Renal pelvis (tissue), 4 donors: Measurements from ENCODE around the gene SAMD4A. TPM values are rescaled to one million over a fixed set of nuclear protein-coding genes. Genes with fewer than 3 reads are reported as not detected.

Experiments used
- DNase-seq: peaks from one replicate; pipeline ENCODE4 v3.0.0-alpha.2; 2013
- polyA plus RNA-seq, 3 donors: library from polyadenylated mRNA; unstranded; fragments of 120-200 nt; gene quantifications; one replicate each; pipeline ENCODE4 v1.2.1, GENCODE V29; 2013; ENCODE audit not compliant: insufficient read length in 3 of 3

SAMD4A gene
- polyA plus RNA-seq, 3 donors: 8.3 to 12.8 (median 11.9) TPM

DNA sequence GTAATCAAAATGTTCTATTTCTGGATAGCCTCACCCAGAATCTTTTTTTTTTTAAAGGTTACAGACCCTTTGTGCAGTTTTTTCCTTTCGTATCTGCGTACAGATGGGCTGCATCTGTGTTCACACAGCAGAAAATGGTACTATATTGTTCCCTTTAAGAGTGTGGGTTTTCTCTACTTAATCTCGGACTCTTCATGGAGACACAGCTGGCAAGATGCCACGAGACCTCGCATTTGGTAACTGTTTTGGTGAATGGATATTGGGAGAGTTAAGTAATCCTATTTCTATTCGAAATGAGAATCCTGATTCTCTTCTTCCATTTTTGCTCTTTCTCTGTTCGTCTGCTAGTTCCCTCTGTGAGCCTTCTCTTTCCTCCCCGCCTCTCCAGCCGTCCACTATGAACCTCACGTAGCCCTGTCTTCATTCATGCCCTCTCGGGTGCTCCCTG is 85.7 kb downstream of the SAMD4A start:
- DNase-seq: no peak

DNA sequence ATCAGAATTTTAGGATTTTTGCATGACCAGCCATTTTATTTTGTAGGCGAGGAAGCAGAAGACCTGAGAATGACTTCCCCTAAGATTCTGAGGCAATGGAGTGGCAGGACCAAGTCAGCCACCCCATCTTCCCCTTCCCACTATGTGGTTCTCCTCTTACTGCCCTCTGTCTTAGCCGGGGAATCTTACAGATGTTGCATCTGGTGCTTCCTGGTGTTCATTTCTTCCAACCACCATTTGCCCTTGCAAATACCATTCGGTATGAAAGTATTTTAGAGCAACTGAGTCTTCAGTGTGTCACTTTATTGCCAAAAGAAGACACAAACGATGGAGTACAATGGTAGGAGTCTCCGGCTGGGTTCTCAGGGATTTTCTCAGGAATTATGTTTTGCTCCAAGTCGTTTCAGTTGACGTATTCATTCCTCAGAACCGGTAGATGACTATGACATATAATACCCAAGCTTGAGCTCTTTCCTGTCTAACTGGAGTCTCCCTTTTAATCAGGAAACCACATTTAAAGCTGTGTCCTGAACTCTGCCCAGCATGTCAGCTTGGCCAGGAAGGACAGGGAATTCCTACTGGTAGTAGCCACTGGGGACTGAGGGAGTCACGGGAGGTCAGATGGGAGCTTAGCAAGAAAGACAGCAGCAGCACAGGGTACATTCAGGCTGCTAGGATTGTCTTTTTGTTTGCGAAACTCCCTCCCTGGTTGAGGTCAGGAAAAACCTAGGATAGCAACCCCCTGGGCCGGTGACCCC is 87.0 kb downstream of the SAMD4A start:
- no peak for DNase-seq

DNA sequence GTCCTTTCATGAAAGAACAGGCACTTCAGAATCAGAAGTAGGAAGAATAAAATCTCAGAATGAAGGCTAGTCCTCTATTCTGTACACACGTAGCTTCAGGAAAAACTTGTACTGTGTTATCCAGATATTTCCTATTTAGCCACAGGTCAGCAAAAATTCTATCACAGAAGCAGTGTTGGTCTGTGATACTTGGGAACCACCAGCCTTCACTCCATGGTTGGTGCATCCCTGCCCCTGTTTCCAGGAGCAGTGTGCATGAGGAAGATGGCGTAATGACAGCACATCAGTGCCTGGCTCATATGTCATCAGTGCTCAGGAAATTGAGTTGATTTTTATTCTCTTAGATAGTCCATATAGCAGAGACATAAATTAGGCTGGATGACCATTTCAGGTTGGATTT is 87.7 kb downstream of the SAMD4A start:
- no peak for DNase-seq

DNA sequence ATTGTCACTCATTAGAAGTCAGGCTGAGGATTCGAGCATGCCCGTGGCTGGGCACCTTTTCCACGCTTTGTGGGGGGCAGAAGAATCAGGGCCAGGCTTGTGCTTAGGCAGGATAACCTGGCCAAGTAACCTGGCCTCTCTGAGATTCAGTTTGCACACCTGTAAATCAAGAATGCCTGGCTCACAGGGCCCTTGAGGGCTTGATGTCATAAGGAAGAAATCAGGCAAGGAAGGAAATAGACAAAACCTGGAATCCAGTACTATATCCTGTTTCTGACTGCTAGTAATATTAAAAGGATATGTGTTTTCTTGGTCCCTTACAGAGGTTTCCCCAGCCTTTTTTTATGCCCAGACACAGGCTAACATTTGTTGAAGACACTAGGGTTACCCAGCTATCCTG is 91.9 kb downstream of the SAMD4A start:
- no peak for DNase-seq

DNA sequence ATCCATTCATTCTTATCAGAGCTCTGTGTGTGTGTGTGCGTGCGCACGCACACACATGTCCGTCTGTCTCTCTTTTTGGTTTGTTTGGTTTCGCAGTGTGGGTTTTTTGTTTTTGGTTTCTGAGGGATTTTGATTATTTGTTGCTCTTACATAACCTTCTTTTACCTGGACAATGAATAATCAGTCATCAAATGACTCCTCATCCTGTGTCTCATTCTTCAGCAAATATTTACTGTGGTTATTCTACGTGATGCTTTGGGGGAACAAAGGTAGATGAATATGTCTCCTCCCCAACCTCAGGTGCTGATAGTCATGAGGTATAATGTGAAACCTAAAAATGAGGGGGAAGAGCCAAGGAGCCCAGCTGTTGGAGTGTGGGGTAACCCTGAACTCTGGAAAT is 92.4 kb downstream of the SAMD4A start:
- no peak for DNase-seq

DNA sequence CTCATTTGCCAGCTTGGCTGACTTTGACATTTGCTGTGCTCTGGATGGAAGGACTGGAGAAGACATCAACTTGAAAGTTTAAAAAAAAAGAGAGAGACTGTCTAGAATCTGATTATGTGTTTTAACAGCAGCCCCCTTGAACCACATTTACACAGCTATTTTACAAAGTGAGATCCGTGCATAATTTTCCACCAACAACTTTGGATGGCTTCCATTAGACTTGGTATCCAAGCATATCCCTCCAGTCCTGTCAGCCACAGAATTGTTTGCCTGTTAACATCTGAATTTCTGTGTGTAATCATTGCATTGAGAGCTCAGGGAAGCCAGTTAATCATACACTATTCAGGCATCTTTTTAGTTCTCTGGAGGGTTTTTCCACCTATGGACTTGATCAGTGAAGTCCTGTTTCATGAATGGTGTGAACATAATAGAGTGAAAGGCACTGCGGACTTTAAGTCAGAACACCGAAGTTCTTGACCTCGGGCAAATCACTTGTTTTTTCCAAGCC is 93.7 kb downstream of the SAMD4A start:
- DNase-seq: no peak

DNA sequence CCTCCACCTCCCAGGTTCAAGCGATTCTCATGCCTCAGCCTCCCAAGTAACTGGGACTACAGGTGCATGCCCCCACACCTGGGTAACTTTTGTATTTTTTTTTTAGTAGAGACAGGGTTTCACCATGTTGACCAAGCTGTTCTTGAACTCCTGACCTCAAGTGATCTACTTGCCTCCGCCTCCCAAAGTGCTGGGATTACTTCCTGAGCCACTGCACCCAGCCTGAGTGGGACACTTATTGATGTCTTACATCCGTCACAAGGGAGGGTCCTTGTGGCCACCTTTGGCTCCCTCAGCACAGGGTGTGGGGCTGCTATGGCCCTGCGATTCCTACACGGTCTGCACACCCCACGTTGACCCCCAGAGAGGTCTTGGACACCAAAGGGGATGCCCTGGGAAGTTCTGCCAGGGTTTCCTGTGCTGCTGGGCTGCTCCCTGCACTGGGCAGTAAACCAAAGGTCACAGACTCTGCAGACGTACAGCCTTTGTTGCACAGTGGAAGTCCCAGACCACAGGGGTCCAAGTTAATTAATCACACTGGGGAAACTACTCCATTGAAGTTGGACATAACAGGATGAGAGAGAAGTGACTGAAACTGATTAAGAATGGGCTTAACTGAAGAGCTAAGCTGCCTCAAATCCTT is 95.7 kb downstream of the SAMD4A start:
- no peak for DNase-seq

DNA sequence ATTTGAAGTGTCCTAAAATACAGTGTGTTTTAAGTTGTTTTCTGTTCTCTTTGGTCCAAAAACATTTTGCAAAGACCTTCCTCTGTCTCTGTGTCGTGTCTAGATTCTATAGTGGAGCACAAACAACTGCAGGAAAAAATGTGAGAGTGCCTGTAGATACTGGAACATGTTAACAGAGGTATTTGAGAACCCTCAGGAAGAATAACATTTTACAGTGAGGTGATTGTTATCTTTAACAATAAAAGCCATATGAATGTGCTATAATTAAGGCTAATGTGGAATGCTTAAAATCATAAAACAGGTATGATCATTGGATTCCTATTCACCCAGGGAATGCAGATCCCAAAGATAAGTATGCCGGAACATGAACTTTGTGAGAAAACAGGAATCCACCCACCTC is 98.0 kb downstream of the SAMD4A start:
- DNase-seq: no peak

DNA sequence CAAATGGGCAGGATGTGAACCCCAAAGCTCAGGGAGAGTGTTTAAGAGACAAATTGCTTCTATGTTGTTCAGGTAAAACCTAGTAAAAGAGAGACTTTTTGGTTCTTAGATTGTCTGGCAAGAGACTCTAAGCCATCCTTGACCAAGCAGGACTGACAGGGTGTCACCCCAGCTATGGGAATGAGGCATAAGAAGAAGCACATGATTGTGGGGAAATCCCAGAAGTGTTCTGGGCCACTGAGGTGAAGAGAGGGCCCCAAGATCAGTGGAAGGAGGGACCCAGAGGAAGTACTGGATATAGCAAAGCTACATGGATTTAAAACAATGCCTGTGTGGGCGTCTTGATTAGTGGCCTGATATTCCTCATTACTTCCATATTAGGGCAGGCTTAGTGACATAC is 99.0 kb downstream of the SAMD4A start:
- DNase-seq: no peak

DNA sequence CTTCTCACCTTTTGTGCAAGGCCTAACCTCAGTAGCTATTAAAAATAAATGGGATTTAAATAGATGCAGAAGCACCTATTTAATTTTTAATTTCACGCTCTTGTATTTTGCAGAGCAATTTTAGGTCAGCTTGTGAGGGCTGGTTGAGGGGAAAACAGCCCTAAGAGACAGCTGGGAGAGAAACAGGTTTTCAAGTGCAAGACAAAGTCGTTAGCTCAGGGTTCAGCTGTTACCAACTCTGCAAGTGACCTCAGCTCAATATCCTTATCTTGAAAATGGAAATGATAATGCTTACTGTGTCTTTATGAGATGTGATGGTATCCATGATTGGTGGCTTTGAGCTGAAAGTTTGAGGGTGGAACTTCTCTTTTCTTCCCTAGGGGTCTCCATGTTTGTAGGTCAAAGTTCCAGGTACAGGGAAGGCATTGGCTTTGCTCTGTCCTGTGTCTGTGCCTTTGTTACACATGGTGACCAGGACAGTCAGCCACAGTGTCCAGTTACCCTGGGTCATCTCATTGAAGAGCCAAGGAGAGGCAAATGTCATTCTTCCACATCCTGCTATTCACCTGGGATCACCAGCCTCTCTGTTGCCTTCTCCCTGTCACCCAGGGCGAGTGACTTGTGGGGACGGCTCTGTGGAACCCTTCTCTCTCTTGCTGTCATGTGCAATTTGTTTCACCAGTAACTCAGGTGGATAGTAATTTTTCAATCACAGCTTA is 100.3 kb downstream of the SAMD4A start:
- no peak for DNase-seq

DNA sequence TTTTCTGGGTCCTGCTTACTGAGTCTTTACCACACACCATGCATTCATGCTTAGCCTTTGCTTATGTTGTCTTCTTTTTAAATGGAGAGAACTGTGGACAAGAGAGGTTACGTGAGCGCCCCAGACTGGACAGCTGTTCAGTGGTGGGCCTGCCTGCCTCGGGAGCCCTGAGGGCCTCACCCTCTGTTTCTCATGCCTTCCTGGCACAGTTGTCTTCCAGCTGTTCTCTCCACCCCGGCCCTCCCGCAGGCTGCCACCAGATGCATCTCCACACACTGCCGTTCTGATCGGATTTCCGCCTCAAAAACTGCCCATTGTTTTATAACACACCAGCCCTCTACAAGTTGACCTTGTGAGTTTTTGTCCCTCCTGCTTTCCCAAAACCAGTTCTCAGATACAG is 100.8 kb downstream of the SAMD4A start:
- no peak for DNase-seq

DNA sequence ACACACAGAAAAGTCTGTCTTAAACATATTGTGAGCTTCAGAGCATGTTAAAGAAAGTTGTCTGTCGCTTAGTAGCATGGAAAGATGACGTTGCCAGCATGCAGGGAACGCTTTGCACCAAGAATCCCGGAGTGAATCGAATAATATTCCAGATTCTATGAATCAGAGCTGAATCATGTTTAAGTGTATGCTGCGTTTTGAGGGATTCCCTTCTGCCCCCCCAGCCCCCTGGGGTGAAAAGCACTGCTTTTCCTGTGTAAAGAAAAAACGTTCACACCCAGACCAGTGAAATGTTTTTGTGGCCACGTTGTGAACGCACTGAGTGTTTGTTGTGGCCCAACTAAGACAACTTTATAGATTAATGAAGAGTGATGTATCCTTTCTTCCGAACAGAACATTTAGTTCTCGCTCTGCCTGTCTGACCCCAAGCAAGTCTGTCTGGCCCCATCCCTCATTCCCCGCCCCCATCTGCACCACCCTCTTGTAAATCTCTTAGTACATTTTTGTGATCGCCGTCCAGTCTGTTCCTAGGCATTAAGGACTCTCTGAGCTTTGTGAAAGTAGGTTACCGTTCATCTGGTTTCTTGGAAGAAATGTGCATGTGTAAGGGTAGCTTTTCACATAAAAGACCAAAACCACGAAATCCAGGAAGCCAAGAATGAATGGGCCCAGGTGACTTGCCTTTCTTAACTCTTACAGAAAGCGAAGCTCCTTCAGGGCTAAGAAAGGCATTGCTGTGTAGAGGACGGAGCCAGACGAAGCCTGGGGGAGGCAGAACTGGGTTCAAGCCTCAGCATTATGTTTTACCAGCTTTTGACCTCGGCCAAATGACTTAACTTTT is 103.0 kb downstream of the SAMD4A start:
- DNase-seq: no peak

DNA sequence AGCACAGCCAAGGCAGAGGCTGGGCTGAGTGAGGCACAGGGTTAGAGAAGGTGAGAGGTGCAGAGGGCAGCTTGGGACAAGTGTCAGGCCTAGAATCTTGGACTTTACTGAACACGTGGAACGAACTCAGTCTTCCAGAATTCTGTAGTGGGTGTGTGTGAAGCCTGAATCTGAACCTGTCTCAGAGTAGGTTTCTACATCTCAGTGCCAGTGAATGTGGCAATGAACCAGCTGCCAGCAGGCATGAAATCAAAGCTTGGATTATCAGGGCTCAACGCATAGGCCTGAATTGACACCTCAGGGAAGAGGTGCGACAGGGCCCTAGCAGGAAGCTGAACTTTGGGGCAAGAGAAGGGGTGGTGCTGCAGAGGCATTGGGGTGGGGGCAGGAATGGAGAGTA is 104.6 kb downstream of the SAMD4A start:
- DNase-seq: no peak

DNA sequence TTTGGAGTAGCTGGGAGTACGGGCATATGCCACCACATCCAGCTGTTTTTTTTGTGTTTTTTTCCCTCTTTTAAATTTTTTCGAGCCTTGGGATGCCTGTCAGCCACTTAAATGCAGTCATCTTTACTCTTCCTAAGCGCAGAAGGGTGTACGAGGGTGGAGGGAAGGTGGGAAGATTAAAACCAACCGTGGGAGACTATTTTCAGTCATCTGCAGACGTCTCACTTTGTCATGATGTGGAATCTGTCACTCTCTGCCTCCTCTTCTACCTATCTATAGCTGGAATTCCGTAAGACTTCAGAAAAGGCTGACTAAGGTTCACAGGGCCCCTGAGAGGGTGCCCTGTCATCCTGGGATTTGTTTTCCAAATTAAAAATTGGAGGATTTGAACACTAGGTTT is 105.3 kb downstream of the SAMD4A start:
- no peak for DNase-seq

DNA sequence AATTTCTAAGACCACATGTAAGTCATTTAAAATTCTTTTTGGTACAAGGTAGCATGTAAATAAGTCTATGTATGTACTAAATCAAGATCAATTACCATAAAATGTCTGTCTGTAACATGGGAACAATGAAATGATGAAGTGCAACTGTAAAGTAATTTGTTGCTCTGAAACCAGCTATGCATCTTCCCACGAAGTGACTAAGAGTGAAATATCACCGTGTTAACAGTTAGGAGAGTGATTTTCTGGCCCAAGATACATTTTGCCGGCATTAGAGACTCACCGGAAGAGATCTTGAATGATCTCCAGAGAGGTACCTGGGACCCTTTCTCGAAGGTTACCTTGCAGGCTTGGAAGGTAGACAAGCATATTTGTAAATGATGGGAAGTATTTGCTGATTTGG is 105.8 kb downstream of the SAMD4A start:
- DNase-seq: no peak

DNA sequence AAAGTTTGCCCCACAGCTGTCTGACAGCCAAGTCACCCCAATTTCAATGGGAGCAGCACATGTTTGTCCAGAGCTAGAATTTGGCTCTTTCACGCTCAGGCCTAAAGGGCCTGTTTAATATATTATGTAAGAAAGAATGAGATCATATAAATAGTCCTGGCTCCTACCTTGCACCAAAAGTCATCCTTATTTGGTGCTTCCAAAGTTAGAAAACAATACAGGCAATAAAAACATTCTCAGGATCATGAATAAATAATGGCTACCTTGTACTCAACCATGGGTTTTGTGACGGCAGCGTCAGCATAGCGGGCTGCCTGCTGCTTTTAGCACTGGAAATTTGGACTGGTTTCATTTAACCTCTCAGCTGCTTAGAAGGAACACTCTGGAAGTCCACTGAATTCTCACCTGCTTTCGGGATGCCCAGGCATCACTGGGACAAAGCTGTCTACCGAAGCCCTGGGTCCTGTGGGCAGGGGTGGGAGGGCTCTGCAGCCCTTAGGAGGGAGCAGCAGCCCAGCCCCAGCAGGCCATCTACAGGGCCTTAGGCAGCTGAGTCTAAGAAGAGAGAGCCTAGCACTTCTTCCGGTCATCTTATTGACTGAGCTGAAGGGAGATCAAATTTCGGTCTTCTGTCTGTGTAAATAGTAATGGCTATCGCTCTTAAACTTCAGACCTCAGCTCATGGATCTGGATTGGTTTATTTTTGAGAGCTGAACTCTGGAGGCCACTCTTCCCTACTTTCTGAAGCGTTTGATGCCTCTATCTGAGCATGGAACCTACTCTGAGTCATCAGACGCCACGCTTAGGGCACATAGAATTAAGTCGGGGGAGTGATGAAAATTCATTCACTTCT is 106.5 kb downstream of the SAMD4A start:
- DNase-seq: no peak

DNA sequence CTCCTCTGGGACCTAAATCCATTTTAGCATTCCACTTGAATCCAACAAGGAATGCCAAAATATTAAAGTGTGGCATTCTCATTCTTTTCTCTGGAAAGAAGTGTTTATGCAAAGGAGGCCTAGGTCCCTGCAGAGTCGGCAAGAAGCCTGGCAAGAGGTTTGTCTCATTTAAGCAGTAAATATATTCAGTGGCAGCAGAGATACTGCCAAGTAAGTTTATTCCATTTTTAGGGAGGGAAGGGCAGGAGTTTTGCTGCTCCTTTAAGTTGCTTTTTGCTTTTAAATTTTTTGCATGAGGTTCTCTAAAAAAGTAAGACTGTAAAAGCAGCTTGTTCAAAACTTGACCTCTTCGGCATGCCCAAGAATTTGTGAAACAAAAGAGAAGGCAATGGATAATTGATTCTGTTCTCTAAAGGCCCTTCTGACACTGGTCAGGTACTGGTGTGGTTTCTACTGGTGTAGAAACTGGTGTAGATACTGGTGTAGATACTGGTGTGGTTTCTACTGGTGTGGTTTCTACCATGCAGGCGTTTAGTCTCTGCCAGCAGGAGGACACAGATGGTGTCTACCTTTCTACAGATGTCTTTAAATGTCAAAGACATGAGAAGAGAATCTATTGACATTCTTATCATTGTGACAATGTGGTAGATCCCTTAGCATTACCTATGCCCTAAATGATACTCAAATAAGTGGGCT is 107.3 kb downstream of the SAMD4A start:
- DNase-seq: no peak

DNA sequence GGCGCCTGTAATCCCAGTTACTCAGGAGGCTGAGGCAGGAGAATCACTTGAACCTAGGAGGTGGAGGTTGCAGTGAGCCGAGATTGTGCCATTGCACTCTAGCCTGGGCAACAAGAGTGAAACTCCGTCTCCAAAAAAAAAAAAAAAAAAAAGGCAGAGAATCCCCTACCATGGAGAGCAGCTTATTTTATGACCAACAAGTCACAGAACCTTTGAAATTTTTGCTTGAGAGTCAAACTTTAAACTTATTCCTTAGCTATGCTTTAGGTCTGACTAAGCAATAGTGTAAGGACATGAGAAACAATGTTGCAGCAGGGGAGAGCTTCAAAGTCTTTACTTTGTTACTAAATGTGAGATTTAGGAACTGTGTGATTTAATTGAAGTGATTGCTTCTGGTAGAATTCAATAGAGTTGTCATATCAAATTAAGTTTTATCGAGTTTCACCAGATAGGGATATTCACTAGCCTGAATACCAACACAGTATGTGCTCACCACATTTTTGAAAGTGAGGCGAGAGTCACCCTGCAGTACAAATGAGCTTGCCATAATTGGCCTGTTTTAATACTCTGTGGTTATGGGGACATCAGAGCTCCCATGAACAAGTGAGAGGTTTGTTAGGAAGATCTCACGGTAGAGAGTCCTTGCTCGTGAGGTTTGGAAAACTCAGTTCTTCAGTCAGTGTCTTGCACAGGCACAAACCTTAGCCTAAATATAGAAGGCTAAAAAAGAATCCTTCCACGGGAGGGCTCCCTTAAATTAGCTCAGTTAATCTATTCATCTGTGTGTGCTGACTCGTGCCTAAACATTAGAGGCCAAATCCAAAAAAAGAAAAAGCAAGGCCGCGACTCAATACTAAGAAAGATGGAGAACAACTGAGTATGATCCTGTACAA is 108.6 kb downstream of the SAMD4A start:
- DNase-seq: no peak
